Ascending aorta (tissue), 2 donors: ENCODE results near the gene GPX3. TPM values are rescaled to one million over a fixed set of nuclear protein-coding genes. Genes with fewer than 3 reads are reported as not detected.
A peak's percentile ranks its signal among the peaks of the same experiment; 100 is the strongest.

Experiments used
- DNase-seq, 2 donors: peaks; one replicate each; pipeline ENCODE4 v3.0.0-alpha.2; 2019; ENCODE audit warnings: low spot score in 2 of 2
- H3K27ac ChIP-seq, 2 donors: fragments of 200-600 bp; sonication (generic); one replicate each; pipeline ENCODE4 v1.5.1; 2016 to 2017; ENCODE audit warnings: mild to moderate bottlenecking in 1 of 2
- H3K27me3 ChIP-seq: fragments of 200-600 bp; sonication (generic); one replicate; pipeline ENCODE4 v1.5.1; 2017
- H3K36me3 ChIP-seq, 2 donors: fragments of 200-600 bp; sonication (generic); one replicate each; pipeline ENCODE4 v1.5.1; 2016
- H3K4me1 ChIP-seq, 2 donors: fragments of 200-600 bp; sonication (generic); one replicate each; pipeline ENCODE4 v1.5.1; 2016 to 2017; ENCODE audit warnings: mild to moderate bottlenecking in 1 of 2
- H3K4me3 ChIP-seq, 2 donors: fragments of 200-600 bp; sonication (generic); one replicate each; pipeline ENCODE4 v1.5.1; 2016 to 2017; ENCODE audit warnings: mild to moderate bottlenecking in 1 of 2
- H3K9me3 ChIP-seq, 2 donors: fragments of 200-600 bp; sonication (generic); one replicate each; pipeline ENCODE4 v1.5.1; 2016
- CTCF ChIP-seq, 3 experiments: fragments of 200-600 bp in 2 of 3; fragments of 450-650 bp in 1 of 3; sonication (generic) in 2 of 3; IDR thresholded peaks; one replicate each; pipeline ENCODE4 v1.5.1; 2016 to 2019; ENCODE audit warnings: antibody characterized with exemption in 3 of 3, mild to moderate bottlenecking in 1 of 3, moderate library complexity in 1 of 3
- intact Hi-C: fragments of 100-400 bp; cut with DNase I; formaldehyde crosslinking; loops from one replicate; pipeline ENCODE4 v1.15.1; 2023
- total RNA-seq: library from RNA; depleted of rRNA; stranded (reverse); fragments of >200 nt; gene quantifications from one replicate; pipeline ENCODE4 v1.1.0, GENCODE V29; 2016

GPX3 gene
- total RNA-seq, 1 donor from 2014 or later = 2,056 TPM

GRCh38 chr5:151002681-151003502, 17.5 kb upstream of the GPX3 start:
- Histone ChIP-seq H3K27me3 (no peaks in the 10 kb centered on the region), H3K4me3 (no peak overlapping the region), H3K36me3 (no peaks in the 10 kb centered on the region), H3K27ac (no peak overlapping the region), H3K4me1 (peaks cover 0 to 26% of the 10 kb centered on the region in 2 donors), H3K9me3 (no peaks in the 10 kb centered on the region)
- no peak for DNase-seq
- TF ChIP-seq CTCF (IDR thresholded peaks at IDR 0.05) = no peak
- intact Hi-C loops = loop anchor here (1.0 to 2.0 kb wide), 4 partner anchors 16 to 162 kb away; no protein-coding TSS in a partner anchor

- no peaks in the 10 kb centered on the region for H3K9me3 ChIP-seq
- H3K4me1 ChIP-seq = peaks cover 0 to 26% of the 10 kb centered on the region in 2 donors
- no peak for TF ChIP-seq CTCF (IDR thresholded peaks at IDR 0.05)
- no peak overlapping the region for H3K27ac ChIP-seq
- no peaks in the 10 kb centered on the region for H3K27me3 ChIP-seq
- H3K4me3 ChIP-seq = no peak overlapping the region
- no peak for DNase-seq
- no peaks in the 10 kb centered on the region for H3K36me3 ChIP-seq
- intact Hi-C loops = loop anchor here (1.0 to 2.0 kb wide), 3 partner anchors 15 to 161 kb away; no protein-coding TSS in a partner anchor
Measured at GRCh38 chr5:151003503-151003860, 16.9 kb upstream of the GPX3 start.

- no peaks in the 10 kb centered on the region for H3K36me3 ChIP-seq
- H3K27ac ChIP-seq = no peak overlapping the region
- no peaks in the 10 kb centered on the region for H3K27me3 ChIP-seq
- DNase-seq = no peak
- intact Hi-C loops = no loop called here
- no peak for TF ChIP-seq CTCF (IDR thresholded peaks at IDR 0.05)
- peaks cover 0 to 22% of the 10 kb centered on the region in 2 donors for H3K4me1 ChIP-seq
- H3K9me3 ChIP-seq = no peaks in the 10 kb centered on the region
- no peak overlapping the region for H3K4me3 ChIP-seq
Measured at GRCh38 chr5:151004499-151004898, 15.9 kb upstream of the GPX3 start.

- no peaks in the 10 kb centered on the region for H3K9me3 ChIP-seq
- no peak for DNase-seq
- H3K36me3 ChIP-seq = no peaks in the 10 kb centered on the region
- H3K27me3 ChIP-seq = no peaks in the 10 kb centered on the region
- intact Hi-C loops = no loop called here
- no peak overlapping the region for H3K4me3 ChIP-seq
- H3K27ac ChIP-seq = peak overlapping the region; percentile 73 to 80
- peaks cover 0 to 16% of the 10 kb centered on the region in 2 donors for H3K4me1 ChIP-seq
- TF ChIP-seq CTCF (IDR thresholded peaks at IDR 0.05) = no peak
Measured at GRCh38 chr5:151005187-151005949, 15.0 kb upstream of the GPX3 start.

- TF ChIP-seq CTCF (IDR thresholded peaks at IDR 0.05) = no peak
Measured at GRCh38 chr5:151005950-151006576, 14.3 kb upstream of the GPX3 start.

More at GRCh38 chr5:151005950-151006576, 14.3 kb upstream of the GPX3 start:
- Histone ChIP-seq H3K4me1 (peaks cover 0 to 16% of the 10 kb centered on the region in 2 donors), H3K27ac (peak overlapping the region; percentile 73 to 80), H3K36me3 (no peaks in the 10 kb centered on the region), H3K4me3 (no peak overlapping the region), H3K27me3 (no peaks in the 10 kb centered on the region), H3K9me3 (no peaks in the 10 kb centered on the region)
- intact Hi-C loops = no loop called here
- DNase-seq = peak; percentile 53 to 87
